HG03139 (cell line): ENCODE results near the gene SORL1-AS1.
A peak's percentile ranks its signal among the peaks of the same experiment; 100 is the strongest.
"Not testable (repeated sequence)": the region's sequence is repeated elsewhere in the genome, so short reads cannot be mapped to it uniquely, and the experiment has no call there.

Source experiments
- ATAC-seq: cut with Tn5 transposase; IDR thresholded peaks from one replicate; pipeline ENCODE4 v1.9.1; 2021; ENCODE audit not compliant: unreplicated experiment

Gene SORL1-AS1

GRCh38 chr11:121431820-121432526, 20.8 kb downstream of the SORL1-AS1 start:
- ATAC-seq = no peak

- no peak for ATAC-seq
Measured at GRCh38 chr11:121429556-121429955, 23.2 kb downstream of the SORL1-AS1 start.

DNA sequence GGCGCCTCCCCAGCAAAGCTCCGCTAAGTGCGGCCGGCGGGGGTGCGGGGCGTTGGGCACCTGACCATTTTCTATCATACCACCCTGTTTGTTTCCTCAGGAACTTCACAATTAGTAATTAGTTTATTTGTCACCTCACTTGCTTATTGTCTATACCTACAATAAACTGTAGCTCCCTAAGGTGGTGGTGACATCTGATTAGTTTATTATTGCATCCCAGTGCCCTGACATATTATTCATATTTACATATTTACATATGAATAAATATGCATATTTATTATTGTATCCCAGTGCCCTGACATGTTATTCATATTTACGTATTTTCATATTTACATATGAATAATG, 25.4 kb downstream of the SORL1-AS1 start:
- ATAC-seq = no peak

DNA sequence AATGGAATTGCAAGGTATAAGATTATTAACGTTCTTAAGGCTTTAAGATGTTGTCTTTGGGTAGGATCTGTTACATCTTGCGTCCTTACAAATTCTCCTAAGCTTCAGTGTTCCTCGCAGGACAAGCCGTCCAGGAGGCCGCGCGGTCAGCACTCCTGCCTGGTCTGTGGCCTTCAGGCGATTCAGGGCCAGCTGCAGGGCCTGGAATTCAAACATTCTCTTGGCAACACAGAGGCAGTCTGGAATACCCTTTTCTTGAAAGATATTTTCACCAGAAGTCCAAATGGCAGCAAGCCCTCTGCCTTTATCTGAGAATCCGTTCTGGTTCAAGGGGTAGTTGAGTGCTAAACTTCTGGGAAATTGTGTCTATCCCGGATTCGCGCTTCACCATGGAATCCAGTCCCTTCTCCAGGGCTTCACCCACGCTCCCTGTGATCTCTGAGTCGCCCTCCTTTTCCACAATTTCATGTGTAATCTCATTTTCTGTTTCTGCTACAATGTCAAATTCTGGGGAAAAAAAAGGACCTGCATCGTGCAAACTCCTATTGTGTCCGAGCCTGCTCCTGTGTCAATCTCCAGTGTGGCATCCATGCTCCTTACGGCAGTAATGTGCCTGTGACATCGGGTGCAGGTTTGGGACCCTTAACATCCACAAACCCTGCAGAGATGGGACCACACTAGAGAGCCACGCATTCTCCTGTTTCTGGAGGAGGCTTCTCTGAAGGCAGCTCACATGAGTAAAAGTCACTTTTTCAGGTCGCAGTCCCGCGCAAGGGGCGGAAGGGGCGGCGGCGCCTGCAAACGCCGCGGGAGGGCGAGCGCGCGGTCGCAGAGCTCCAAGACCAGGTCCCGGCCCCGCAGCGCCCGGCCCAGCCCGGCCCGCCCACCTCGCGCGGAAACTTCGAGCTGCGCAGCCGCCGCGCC, 26.0 kb downstream of the SORL1-AS1 start:
- ATAC-seq = no peak

DNA sequence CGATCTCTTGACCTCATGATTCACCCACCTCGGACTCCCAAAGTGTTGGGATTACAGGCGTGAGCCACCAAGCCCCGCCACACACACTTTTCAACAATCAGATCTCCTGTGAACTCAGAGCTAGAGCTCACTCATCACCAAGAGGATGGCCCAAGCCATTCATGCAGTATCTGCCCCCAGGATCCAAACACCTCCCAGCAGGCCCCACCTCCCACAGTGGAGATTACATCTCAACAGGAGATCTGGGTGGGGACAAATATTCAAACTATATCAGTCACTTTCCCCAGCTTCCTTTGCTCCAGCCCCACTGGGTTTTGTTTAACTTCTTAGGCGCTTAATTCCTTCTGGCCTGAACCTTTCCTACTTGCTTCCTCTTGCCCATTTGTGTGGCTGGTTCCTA, 26.9 kb downstream of the SORL1-AS1 start:
- no peak for ATAC-seq

GRCh38 chr11:121422675-121423074, 30.1 kb downstream of the SORL1-AS1 start:
- no peak for ATAC-seq

GRCh38 chr11:121421149-121421901, 31.4 kb downstream of the SORL1-AS1 start:
- no peak for ATAC-seq

DNA sequence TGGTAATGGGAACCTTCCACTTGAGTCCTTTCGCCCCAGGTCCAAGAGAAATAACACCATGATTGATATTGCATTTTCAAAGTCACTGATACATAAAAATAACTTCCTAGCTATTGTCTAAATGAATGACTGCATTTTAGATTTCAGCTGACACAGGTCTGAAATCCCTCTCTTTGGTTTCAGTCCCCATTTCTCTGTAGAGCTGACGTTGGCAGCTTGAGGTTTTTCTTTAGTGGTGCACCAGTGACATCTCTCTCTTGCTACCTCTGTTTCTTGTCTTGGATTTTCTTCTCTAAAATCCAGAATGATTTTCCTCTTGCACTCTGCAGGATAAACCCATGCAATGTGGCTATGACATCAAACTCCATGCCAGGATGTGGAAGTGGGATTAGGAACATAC, 32.4 kb downstream of the SORL1-AS1 start:
- ATAC-seq = no peak

DNA sequence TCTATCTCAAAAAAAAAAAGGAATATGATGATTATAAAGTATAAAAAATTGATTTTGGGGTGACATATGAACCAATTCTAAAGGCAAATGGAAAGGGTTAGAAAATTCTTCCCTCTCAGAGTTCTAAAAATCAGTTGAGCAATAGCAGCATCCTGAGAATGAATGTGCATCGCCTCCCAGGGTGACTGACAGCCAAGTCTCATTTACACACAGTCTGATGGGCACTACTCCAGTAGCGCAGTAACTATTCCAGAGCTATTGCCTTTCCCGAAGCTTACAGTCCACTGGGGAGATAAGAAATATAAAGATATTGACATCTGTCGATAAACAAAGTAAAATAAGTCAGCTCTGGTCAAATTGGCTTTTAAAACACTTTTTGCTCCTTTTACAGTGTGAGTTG, 32.9 kb downstream of the SORL1-AS1 start:
- ATAC-seq = no peak

GRCh38 chr11:121418625-121419114, 34.1 kb downstream of the SORL1-AS1 start:
- peak; percentile 39 for ATAC-seq

GRCh38 chr11:121417607-121418006, 35.2 kb downstream of the SORL1-AS1 start:
- no peak for ATAC-seq

DNA sequence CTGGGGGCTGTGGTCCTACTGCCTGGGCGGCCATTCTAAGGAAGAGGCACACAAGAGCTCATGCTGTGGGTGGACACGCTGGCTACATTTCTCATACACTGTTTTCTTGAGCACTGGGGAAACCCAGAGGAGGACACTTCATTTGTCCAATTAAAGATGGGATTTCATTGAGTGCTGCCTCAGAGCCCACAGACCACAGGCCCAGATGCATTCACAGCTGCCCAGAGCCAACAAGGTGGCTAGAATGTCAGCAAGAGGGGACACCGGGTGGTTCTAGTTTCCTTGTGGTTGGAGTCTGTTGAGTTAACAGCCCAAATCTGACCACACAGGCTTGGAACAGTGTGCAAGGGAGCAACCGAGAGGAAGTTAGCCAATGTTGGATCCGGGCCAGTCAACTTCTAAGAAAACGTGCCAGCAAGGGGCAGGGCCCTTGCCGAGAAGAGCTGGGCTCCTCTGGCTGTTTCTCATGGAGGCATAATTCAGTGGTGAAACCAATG, 35.7 kb downstream of the SORL1-AS1 start:
- peak; percentile 53 for ATAC-seq

- no peak for ATAC-seq
Measured at GRCh38 chr11:121415856-121416255, 36.9 kb downstream of the SORL1-AS1 start.

DNA sequence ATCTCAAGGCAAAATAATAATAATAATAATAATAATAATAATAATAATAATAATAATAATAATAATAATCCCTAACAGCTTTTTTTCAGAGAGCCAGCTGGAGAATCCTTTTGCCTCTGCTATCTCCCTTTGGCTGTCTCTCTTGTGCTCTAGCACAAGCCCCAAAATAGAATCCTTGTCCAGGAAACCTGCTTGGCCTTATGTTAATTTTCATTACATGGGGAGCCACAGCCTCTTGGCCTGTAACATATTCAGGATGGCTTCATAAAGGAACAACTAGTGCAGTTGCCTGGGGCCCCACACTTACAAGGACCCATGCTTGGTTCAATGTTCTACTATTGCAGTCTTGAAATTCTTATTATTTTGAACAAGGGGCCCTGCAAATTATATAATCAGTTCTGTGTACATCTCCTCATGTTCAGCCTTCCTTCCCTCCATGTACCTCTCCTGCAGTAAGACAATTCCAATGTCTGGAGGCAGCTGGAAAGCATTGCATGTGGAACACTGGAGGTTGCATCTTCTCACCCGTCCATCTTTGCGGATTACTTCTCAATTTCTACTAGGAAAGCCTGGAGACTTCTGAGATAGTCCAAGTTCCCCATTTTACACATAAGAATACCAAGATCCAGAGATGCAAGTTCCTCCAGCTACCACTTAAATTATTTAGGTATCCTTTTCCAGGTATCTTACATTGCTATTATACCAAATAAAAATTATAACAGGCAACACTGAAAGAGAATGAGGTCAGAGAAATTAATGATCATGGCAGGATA, 38.4 kb downstream of the SORL1-AS1 start:
- no peak for ATAC-seq

GRCh38 chr11:121412711-121413415, 39.9 kb downstream of the SORL1-AS1 start:
- no peak for ATAC-seq

GRCh38 chr11:121412000-121412587, 40.7 kb downstream of the SORL1-AS1 start:
- ATAC-seq = no peak

- ATAC-seq = not testable (repeated sequence)
Measured at GRCh38 chr11:121411330-121411729, 41.4 kb downstream of the SORL1-AS1 start.

DNA sequence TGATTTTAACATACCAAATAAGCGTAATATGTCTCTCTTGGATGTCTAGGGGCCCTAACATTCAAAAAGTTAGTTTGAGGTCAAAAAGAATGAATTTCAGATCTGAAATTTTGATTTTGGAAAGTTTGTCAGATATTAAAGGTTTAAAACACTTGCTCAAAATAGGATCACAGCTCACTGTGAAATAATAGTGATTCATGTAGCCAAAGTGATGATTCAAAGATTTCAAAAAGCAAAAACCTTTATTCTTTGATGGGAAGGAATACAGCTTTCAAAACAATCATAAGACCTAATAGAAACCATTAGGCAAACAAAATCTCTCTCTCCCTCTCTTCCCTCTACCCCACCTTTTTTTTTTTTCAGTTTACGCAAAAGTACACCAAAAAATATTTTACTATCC, 42.7 kb downstream of the SORL1-AS1 start:
- not testable (repeated sequence) for ATAC-seq

DNA sequence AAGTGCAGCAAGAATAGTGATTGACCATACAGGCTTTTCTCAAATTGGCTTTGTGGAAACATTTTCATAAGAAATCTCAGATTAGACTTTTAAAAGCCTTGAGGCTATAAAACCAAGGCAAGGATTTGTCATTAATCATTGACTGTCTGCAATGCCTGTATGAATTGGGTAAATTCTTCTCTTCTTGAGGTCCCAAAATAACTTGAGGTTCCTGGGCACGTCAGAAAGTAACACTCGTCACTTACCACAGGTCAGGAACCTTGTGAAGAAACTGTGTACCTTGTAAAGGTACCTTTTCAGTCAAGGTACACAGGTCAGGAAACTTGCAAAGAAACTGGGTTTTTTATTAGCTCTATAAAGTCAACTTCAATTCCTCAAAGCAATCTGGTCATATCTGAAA, 43.9 kb downstream of the SORL1-AS1 start:
- no peak for ATAC-seq
